ENCODE results near the gene RFNG. TPM values are rescaled to one million over a fixed set of nuclear protein-coding genes. Genes with fewer than 3 reads are reported as not detected.

RFNG gene
- total and polyA plus RNA-seq, 12 donors = 13.9 to 30.1 (median 20.3) TPM

GRCh38 chr17:82022310-82022980, 29.2 kb downstream of the RFNG start, which contains the start of gene CENPX:
Gene CENPX, minus strand, starts transcription at chr17:82022878. Its CDS starts 17 bp downstream, at chr17:82022861.
- H3K27ac ChIP-seq = peak within 1 kb of the TSS in 9 of 10 donors; percentile 61 to 87 (median 79)
- H3K36me3 ChIP-seq = peaks cover 0 to 18% (median 0%) of the 10 kb centered on the region in 9 donors
- no peak for DNase-seq
- intact Hi-C loops (cut with DNase I) = no loop called here
- H3K4me3 ChIP-seq = peak within 1 kb of the TSS; percentile 75 to 100 (median 93)
- ATAC-seq = no peak
- H3K9me3 ChIP-seq = no peaks in the 10 kb centered on the region
- no peak for TF ChIP-seq CTCF (IDR thresholded peaks at IDR 0.05)
- peaks cover 19 to 34% (median 29%) of the 10 kb centered on the region in 9 donors for H3K4me1 ChIP-seq
- WGBS, 2 donors = 0 to 1% methylated on average over 58 to 64 of the region's 64 CpGs
- no peaks in the 10 kb centered on the region for H3K27me3 ChIP-seq

GRCh38 chr17:82021900-82022309, 29.7 kb downstream of the RFNG start:
- intact Hi-C loops (cut with DNase I) = loop anchor here in 8 of 10 donors (1.0 to 2.0 kb wide), 3 partner anchors 61 to 63 kb away; partner anchors contain the start of gene NOTUM (in 3 of the 8)
- H3K4me3 ChIP-seq = peak overlapping the region; percentile 48 to 100 (median 93)
- no peak for DNase-seq
- TF ChIP-seq CTCF (IDR thresholded peaks at IDR 0.05) = no peak
- 13 to 18% methylated on average over 10 of the region's 10 CpGs for WGBS, 2 donors
- ATAC-seq = no peak
- H3K36me3 ChIP-seq = peaks cover 0 to 24% (median 0%) of the 10 kb centered on the region in 9 donors
- H3K4me1 ChIP-seq = peaks cover 19 to 34% (median 29%) of the 10 kb centered on the region in 9 donors
- H3K9me3 ChIP-seq = no peaks in the 10 kb centered on the region
- H3K27ac ChIP-seq = peak overlapping the region in 6 of 10 donors; percentile 50 to 87 (median 80)
- no peaks in the 10 kb centered on the region for H3K27me3 ChIP-seq

GRCh38 chr17:82021107-82021899, 30.3 kb downstream of the RFNG start:
- H3K36me3 ChIP-seq = peaks cover 0 to 26% (median 0%) of the 10 kb centered on the region in 9 donors
- WGBS, 2 donors = 49 to 52% methylated on average over 25 of the region's 25 CpGs
- H3K27ac ChIP-seq = peak overlapping the region in 1 of 10 donors; percentile 87
- intact Hi-C loops (cut with DNase I) = loop anchor here in 8 of 10 donors (1.0 to 2.0 kb wide), 3 partner anchors 61 to 63 kb away; partner anchors contain the start of gene NOTUM (in 3 of the 8)
- H3K4me3 ChIP-seq = peak overlapping the region in 6 of 10 donors; percentile 75 to 100 (median 94)
- ATAC-seq (peak in 5 of 8 donors; percentile 2 to 28 (median 15)), DNase-seq (peak; percentile 62 to 71)
- no peaks in the 10 kb centered on the region for H3K27me3 ChIP-seq
- peaks cover 19 to 34% (median 29%) of the 10 kb centered on the region in 9 donors for H3K4me1 ChIP-seq
- H3K9me3 ChIP-seq = no peaks in the 10 kb centered on the region
- TF ChIP-seq CTCF (IDR thresholded peaks at IDR 0.05) = peak; percentile 47 to 75 (median 67)

GRCh38 chr17:82020572-82021106, 31.0 kb downstream of the RFNG start:
- 84% methylated on average over 14 of the region's 14 CpGs for WGBS, 2 donors
- no peak for ATAC-seq
- Histone ChIP-seq H3K4me1 (peaks cover 19 to 34% (median 29%) of the 10 kb centered on the region in 9 donors), H3K36me3 (peaks cover 0 to 26% (median 0%) of the 10 kb centered on the region in 9 donors), H3K27me3 (no peaks in the 10 kb centered on the region), H3K27ac (no peak overlapping the region), H3K4me3 (no peak overlapping the region), H3K9me3 (no peaks in the 10 kb centered on the region)
- DNase-seq = no peak
- intact Hi-C loops (cut with DNase I) = loop anchor here in 8 of 10 donors (1.0 to 2.0 kb wide), 3 partner anchors 60 to 62 kb away; partner anchors contain the start of gene NOTUM (in 3 of the 8)
- TF ChIP-seq CTCF (IDR thresholded peaks at IDR 0.05) = no peak
